ENCODE results near the gene ZFPL1. TPM values are rescaled to one million over a fixed set of nuclear protein-coding genes. Genes with fewer than 3 reads are reported as not detected.

ZFPL1 gene
- total and polyA plus RNA-seq, 9 of the 15 experiments (the other 6 are each of a cell fraction or from before 2014, with no cell fraction given) = 3.7 to 37.5 (median 22.7) TPM

DNA sequence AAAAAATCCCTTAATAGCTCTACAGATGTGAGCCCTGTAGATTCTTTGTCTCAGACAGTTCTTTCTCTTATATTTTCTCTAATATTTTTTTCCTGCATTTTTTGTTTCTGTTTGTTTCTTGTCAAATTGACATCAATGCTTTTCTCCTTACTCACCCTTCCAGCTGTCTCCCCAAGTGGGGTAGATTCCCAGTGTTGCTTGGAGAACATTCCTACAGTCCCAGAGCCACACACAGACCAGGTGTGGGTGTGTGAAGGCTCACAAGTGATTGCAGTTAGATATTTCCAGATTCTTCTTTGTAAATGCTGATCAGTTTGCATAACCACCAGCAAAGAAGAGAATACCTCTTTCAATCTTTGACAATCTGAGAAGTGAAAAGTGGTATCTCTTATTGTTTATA, 19.5 kb downstream of the ZFPL1 start:
- Histone ChIP-seq H3K9me3 (replicated peaks; ENCODE audit: control insufficient read depth, insufficient read depth, low read depth, low read length) (no peaks in the 10 kb centered on the region), H3K9ac (ENCODE audit: insufficient read depth in 1 of 2, low read depth in 2 of 2, low read length in 2 of 2) (no peak overlapping the region), H4K20me1 (replicated peaks; ENCODE audit: control insufficient read depth, insufficient read depth, low read length) (no peaks in the 10 kb centered on the region), H3K4me3 (no peak overlapping the region), H3K36me3 (ENCODE audit: control insufficient read depth, insufficient read depth, low read length) (peaks cover 25% of the 10 kb centered on the region; the same call in 2 of the 3 replicates), H3K27me3 (ENCODE audit: control insufficient read depth in 2 of 2, insufficient read depth in 2 of 2, low read length in 2 of 2) (no peaks in the 10 kb centered on the region), H2AFZ (ENCODE audit: low read depth, low read length) (no peak overlapping the region), H3K4me2 (ENCODE audit: insufficient read depth, low read length) (no peak overlapping the region), H3K27ac (ENCODE audit: extremely low read depth, low read depth, low read length) (no peak overlapping the region), H3K9me1 (ENCODE audit: control insufficient read depth, insufficient read depth, low read length) (no peaks in the 10 kb centered on the region), H3K4me1 (replicated peaks in 1 of 2; ENCODE audit: control insufficient read depth in 2 of 2, insufficient read depth in 2 of 2, low read length in 2 of 2) (peaks cover under 1 to 3% of the 10 kb centered on the region in 2 experiments; a peak in 3 of 5 replicates), H3K79me2 (ENCODE audit: control insufficient read depth, insufficient read depth, low read length) (peaks cover 7% of the 10 kb centered on the region; the same call in 1 of the 3 replicates)
- ChIA-PET POLR2A (interaction anchor here (0.6 to 1.1 kb wide), 4 partner anchors 8 to 122 kb away, joined by 3 read pairs; partner anchors contain the start of gene VPS51), CTCF (ENCODE audit: low intra/inter-chr PET ratio) (no interaction called here)
- FAIRE-seq (no peak), DNase-seq (ENCODE audit: extremely low read depth in 1 of 4, low spot score in 3 of 4) (no peak), ATAC-seq (no peak)
- in situ Hi-C loops (cut with MboI) (no loop called here), intact Hi-C loops (cut with micrococcal nuclease) (no loop called here)
- no TSS peak for BruUV-seq (replicated peaks)
- TF ChIP-seq, protein P1, sequence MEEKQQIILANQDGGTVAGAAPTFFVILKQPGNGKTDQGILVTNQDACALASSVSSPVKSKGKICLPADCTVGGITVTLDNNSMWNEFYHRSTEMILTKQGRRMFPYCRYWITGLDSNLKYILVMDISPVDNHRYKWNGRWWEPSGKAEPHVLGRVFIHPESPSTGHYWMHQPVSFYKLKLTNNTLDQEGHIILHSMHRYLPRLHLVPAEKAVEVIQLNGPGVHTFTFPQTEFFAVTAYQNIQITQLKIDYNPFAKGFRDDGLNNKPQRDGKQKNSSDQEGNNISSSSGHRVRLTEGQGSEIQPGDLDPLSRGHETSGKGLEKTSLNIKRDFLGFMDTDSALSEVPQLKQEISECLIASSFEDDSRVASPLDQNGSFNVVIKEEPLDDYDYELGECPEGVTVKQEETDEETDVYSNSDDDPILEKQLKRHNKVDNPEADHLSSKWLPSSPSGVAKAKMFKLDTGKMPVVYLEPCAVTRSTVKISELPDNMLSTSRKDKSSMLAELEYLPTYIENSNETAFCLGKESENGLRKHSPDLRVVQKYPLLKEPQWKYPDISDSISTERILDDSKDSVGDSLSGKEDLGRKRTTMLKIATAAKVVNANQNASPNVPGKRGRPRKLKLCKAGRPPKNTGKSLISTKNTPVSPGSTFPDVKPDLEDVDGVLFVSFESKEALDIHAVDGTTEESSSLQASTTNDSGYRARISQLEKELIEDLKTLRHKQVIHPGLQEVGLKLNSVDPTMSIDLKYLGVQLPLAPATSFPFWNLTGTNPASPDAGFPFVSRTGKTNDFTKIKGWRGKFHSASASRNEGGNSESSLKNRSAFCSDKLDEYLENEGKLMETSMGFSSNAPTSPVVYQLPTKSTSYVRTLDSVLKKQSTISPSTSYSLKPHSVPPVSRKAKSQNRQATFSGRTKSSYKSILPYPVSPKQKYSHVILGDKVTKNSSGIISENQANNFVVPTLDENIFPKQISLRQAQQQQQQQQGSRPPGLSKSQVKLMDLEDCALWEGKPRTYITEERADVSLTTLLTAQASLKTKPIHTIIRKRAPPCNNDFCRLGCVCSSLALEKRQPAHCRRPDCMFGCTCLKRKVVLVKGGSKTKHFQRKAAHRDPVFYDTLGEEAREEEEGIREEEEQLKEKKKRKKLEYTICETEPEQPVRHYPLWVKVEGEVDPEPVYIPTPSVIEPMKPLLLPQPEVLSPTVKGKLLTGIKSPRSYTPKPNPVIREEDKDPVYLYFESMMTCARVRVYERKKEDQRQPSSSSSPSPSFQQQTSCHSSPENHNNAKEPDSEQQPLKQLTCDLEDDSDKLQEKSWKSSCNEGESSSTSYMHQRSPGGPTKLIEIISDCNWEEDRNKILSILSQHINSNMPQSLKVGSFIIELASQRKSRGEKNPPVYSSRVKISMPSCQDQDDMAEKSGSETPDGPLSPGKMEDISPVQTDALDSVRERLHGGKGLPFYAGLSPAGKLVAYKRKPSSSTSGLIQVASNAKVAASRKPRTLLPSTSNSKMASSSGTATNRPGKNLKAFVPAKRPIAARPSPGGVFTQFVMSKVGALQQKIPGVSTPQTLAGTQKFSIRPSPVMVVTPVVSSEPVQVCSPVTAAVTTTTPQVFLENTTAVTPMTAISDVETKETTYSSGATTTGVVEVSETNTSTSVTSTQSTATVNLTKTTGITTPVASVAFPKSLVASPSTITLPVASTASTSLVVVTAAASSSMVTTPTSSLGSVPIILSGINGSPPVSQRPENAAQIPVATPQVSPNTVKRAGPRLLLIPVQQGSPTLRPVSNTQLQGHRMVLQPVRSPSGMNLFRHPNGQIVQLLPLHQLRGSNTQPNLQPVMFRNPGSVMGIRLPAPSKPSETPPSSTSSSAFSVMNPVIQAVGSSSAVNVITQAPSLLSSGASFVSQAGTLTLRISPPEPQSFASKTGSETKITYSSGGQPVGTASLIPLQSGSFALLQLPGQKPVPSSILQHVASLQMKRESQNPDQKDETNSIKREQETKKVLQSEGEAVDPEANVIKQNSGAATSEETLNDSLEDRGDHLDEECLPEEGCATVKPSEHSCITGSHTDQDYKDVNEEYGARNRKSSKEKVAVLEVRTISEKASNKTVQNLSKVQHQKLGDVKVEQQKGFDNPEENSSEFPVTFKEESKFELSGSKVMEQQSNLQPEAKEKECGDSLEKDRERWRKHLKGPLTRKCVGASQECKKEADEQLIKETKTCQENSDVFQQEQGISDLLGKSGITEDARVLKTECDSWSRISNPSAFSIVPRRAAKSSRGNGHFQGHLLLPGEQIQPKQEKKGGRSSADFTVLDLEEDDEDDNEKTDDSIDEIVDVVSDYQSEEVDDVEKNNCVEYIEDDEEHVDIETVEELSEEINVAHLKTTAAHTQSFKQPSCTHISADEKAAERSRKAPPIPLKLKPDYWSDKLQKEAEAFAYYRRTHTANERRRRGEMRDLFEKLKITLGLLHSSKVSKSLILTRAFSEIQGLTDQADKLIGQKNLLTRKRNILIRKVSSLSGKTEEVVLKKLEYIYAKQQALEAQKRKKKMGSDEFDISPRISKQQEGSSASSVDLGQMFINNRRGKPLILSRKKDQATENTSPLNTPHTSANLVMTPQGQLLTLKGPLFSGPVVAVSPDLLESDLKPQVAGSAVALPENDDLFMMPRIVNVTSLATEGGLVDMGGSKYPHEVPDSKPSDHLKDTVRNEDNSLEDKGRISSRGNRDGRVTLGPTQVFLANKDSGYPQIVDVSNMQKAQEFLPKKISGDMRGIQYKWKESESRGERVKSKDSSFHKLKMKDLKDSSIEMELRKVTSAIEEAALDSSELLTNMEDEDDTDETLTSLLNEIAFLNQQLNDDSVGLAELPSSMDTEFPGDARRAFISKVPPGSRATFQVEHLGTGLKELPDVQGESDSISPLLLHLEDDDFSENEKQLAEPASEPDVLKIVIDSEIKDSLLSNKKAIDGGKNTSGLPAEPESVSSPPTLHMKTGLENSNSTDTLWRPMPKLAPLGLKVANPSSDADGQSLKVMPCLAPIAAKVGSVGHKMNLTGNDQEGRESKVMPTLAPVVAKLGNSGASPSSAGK (IDR thresholded peaks at IDR 0.05) = no peak
- TF ChIP-seq, protein P2, sequence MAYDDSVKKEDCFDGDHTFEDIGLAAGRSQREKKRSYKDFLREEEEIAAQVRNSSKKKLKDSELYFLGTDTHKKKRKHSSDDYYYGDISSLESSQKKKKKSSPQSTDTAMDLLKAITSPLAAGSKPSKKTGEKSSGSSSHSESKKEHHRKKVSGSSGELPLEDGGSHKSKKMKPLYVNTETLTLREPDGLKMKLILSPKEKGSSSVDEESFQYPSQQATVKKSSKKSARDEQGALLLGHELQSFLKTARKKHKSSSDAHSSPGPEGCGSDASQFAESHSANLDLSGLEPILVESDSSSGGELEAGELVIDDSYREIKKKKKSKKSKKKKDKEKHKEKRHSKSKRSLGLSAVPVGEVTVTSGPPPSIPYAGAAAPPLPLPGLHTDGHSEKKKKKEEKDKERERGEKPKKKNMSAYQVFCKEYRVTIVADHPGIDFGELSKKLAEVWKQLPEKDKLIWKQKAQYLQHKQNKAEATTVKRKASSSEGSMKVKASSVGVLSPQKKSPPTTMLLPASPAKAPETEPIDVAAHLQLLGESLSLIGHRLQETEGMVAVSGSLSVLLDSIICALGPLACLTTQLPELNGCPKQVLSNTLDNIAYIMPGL (CRISPR knock-in tag; IDR thresholded peaks at IDR 0.05) = no peak
- TF ChIP-seq ZNF695 (CRISPR knock-in tag; IDR thresholded peaks at IDR 0.05) = no peak
- no peak for TF ChIP-seq KDM4B (IDR thresholded peaks at IDR 0.05; ENCODE audit: borderline replicate concordance in 2 of 2, low read depth in 1 of 2)
- TF ChIP-seq NCOA1 (IDR thresholded peaks at IDR 0.05; ENCODE audit: low read depth) = no peak
- no peak for TF ChIP-seq ZNF121 (CRISPR knock-in tag; conservative IDR thresholded peaks at IDR 0.05)
- no peak for TF ChIP-seq ZNF316 (IDR thresholded peaks at IDR 0.05)
- TF ChIP-seq PHF21A (IDR thresholded peaks at IDR 0.05; ENCODE audit: borderline replicate concordance, low read depth) = no peak
- no peak for TF ChIP-seq XRCC3 (IDR thresholded peaks at IDR 0.05)
- TF ChIP-seq CBFA2T3 (IDR thresholded peaks at IDR 0.05) = no peak
- TF ChIP-seq SP1 (CRISPR knock-in tag; IDR thresholded peaks at IDR 0.05) = no peak
- no peak for TF ChIP-seq SMARCA5 (IDR thresholded peaks at IDR 0.05)

Data from K562 (cell line).